IMR-90 (cell line): ENCODE data around the gene IQCB1. TPM values are rescaled to one million over a fixed set of nuclear protein-coding genes. Genes with fewer than 3 reads are reported as not detected.

Experiments used
- ATAC-seq: fragments of 200-7000 bp; cut with Tn5 transposase; 2 replicates; pipeline ENCODE4 v1.9.1; 2020; ENCODE audit warnings: low read depth, mild to moderate bottlenecking, moderate library complexity
- BruUV-seq: library from RNA; stranded (reverse); fragments of 400-500 nt; replicated peaks from 2 replicates; lab custom pipeline; 2021; lab: Mats Ljungman, UMichigan
- CTCF ChIA-PET: fragments of 300-600 bp; formaldehyde crosslinking; extraction: SDS; loops from one replicate; lab custom pipeline; 2021; ENCODE audit warnings: antibody characterized with exemption; lab: Yijun Ruan, JAX
- POLR2A ChIA-PET: fragments of 300-600 bp; sonication (Branson Sonifier 250); formaldehyde crosslinking; loops from one replicate; lab custom pipeline; 2022; ENCODE audit warnings: antibody characterized with exemption; ENCODE audit not compliant: unreplicated experiment; lab: Charles Lee
- DNase-seq: peaks from one replicate; pipeline ENCODE4 v3.0.0; 2013
- H2AFZ ChIP-seq: replicated peaks from 2 replicates; pipeline ENCODE3; 2013; ENCODE audit warnings: low read length, mild to moderate bottlenecking; ENCODE audit not compliant: poor library complexity
- H2AK5ac ChIP-seq: 2 replicates; pipeline ENCODE4 v1.6.1; 2013; ENCODE audit warnings: low read depth, low read length, inconsistent platforms
- H2AK9ac ChIP-seq: replicated peaks from 2 replicates; pipeline ENCODE3; 2013; ENCODE audit warnings: mild to moderate bottlenecking, low read depth, low read length, moderate library complexity; ENCODE audit not compliant: poor library complexity
- H2BK120ac ChIP-seq: 2 replicates; pipeline ENCODE4 v1.6.1; 2013; ENCODE audit warnings: low read depth, low read length, inconsistent platforms
- H2BK15ac ChIP-seq: 3 replicates; pipeline ENCODE4 v1.6.1; 2013; ENCODE audit warnings: low read depth, low read length, inconsistent platforms
- H2BK20ac ChIP-seq: 2 replicates; pipeline ENCODE4 v1.6.1; 2013; ENCODE audit warnings: low read depth, mild to moderate bottlenecking, inconsistent platforms, low read length, moderate library complexity
- H2BK5ac ChIP-seq: 2 replicates; pipeline ENCODE4 v1.6.1; 2013; ENCODE audit warnings: mild to moderate bottlenecking, low read depth, low read length, inconsistent platforms; ENCODE audit not compliant: poor library complexity, severe bottlenecking
- H3K14ac ChIP-seq: replicated peaks from 2 replicates; pipeline ENCODE4 v1.6.1; 2013; ENCODE audit warnings: low read depth, low read length, inconsistent platforms
- H3K18ac ChIP-seq: 2 replicates; pipeline ENCODE4 v1.6.1; 2013; ENCODE audit warnings: low read depth, low read length, control low read depth
- H3K23ac ChIP-seq: 2 replicates; pipeline ENCODE4 v1.6.1; 2013; ENCODE audit warnings: low read depth, low read length, inconsistent platforms
- H3K27ac ChIP-seq: 2 replicates; pipeline ENCODE4 v1.5.1; 2013; ENCODE audit warnings: mild to moderate bottlenecking, control low read depth, low read length; ENCODE audit not compliant: insufficient read depth
- H3K27me3 ChIP-seq: 2 replicates; pipeline ENCODE4 v1.6.1; 2013; ENCODE audit warnings: low read length; ENCODE audit not compliant: control insufficient read depth, insufficient read depth
- H3K36me3 ChIP-seq: 2 replicates; pipeline ENCODE4 v1.6.1; 2013; ENCODE audit warnings: low read length, mixed read lengths; ENCODE audit not compliant: control insufficient read depth, insufficient read depth
- H3K4ac ChIP-seq: 2 replicates; pipeline ENCODE4 v1.6.1; 2013; ENCODE audit warnings: low read depth, low read length, inconsistent platforms
- H3K4me1 ChIP-seq: 2 replicates; pipeline ENCODE4 v1.6.1; 2013; ENCODE audit warnings: low read length, mixed read lengths; ENCODE audit not compliant: control insufficient read depth, insufficient read depth
- H3K4me2 ChIP-seq: 2 replicates; pipeline ENCODE4 v1.6.1; 2013; ENCODE audit warnings: low read depth, mild to moderate bottlenecking, control low read depth, low read length, moderate library complexity
- H3K4me3 ChIP-seq: 2 replicates; pipeline ENCODE4 v1.5.1; 2013; ENCODE audit warnings: low read depth, mild to moderate bottlenecking, control low read depth, low read length, moderate library complexity; ENCODE audit not compliant: insufficient read depth
- H3K56ac ChIP-seq: 2 replicates; pipeline ENCODE4 v1.6.1; 2013; ENCODE audit warnings: low read length, inconsistent platforms; ENCODE audit not compliant: insufficient read depth; ENCODE audit errors: extremely low read depth
- H3K79me1 ChIP-seq, 2 experiments: 2 replicates each; pipeline ENCODE4 v1.6.1; 2013; ENCODE audit warnings: low read length in 2 of 2, inconsistent platforms in 1 of 2, low read depth in 1 of 2
- H3K9ac ChIP-seq: 2 replicates; pipeline ENCODE4 v1.6.1; 2013; ENCODE audit warnings: low read depth, low read length, control low read depth
- H3K9me1 ChIP-seq: 2 replicates; pipeline ENCODE4 v1.6.1; 2013; ENCODE audit warnings: low read length, inconsistent platforms; ENCODE audit not compliant: insufficient read depth
- H3K9me3 ChIP-seq: 2 replicates; pipeline ENCODE4 v1.6.1; 2013; ENCODE audit warnings: low read length; ENCODE audit not compliant: control insufficient read depth, insufficient read depth
- H4K20me1 ChIP-seq: 2 replicates; pipeline ENCODE4 v1.6.1; 2013; ENCODE audit warnings: low read length, inconsistent platforms; ENCODE audit not compliant: insufficient read depth
- H4K5ac ChIP-seq: 2 replicates; pipeline ENCODE4 v1.6.1; 2013; ENCODE audit warnings: mild to moderate bottlenecking, low read depth, low read length, control low read depth
- H4K8ac ChIP-seq, 2 experiments: 2 replicates each; pipeline ENCODE4 v1.6.1; 2013; ENCODE audit warnings: low read depth in 2 of 2, low read length in 2 of 2, control low read depth in 1 of 2, inconsistent platforms in 1 of 2
- H4K91ac ChIP-seq: 2 replicates; pipeline ENCODE4 v1.6.1; 2013; ENCODE audit warnings: low read depth, low read length, inconsistent platforms; ENCODE audit not compliant: insufficient read depth
- CEBPB ChIP-seq: IDR thresholded peaks from 2 replicates; pipeline ENCODE4 v1.6.1; 2012; ENCODE audit warnings: low read depth, low read length, improper control_type of control experiment
- CTCF ChIP-seq: conservative IDR thresholded peaks from 2 replicates; pipeline ENCODE4 v1.5.1; 2012; ENCODE audit warnings: mild to moderate bottlenecking, low read depth, low read length, improper control_type of control experiment
- FOS ChIP-seq: fragments of 150-350 bp; IDR thresholded peaks from 2 replicates; pipeline ENCODE4 v1.6.1; 2016; ENCODE audit warnings: low read depth, low read length
- RCOR1 ChIP-seq: IDR thresholded peaks from 2 replicates; pipeline ENCODE4 v1.6.1; 2012; ENCODE audit warnings: mild to moderate bottlenecking, low read length, improper control_type of control experiment; ENCODE audit not compliant: insufficient replicate concordance
- dilution Hi-C: fragments of 300-500 bp; cut with HindIII; formaldehyde crosslinking; loops from one replicate; pipeline ENCODE4 v1.14.3; 2018; ENCODE audit warnings: low sequenced_read_pairs; ENCODE audit not compliant: unreplicated experiment
- in situ Hi-C: fragments of 300-500 bp; cut with MboI; formaldehyde crosslinking; loops from 3 replicates; pipeline ENCODE4 v1.14.3; 2019; ENCODE audit warnings: low sequenced_read_pairs, inconsistent platforms, mixed read lengths
- intact Hi-C: fragments of 100-400 bp; cut with micrococcal nuclease; formaldehyde crosslinking; loops from 2 replicates; pipeline ENCODE4 v1.10.0; 2022
- polyA plus RNA-seq, 3 experiments: library from polyadenylated mRNA; depleted of rRNA; stranded (reverse); fragments of >200 nt; gene quantifications; 2 replicates each; pipeline ENCODE4 v1.2.3, GENCODE V29; 2012; ENCODE audit warnings: low replicate concordance in 1 of 3
- total RNA-seq: library from RNA; depleted of rRNA; stranded (reverse); fragments of >200 nt; gene quantifications from 2 replicates; pipeline ENCODE4 v1.2.3, GENCODE V29; 2012
- TF ChIP-seq, protein P1 (sequence below): fragments of 150-350 bp; IDR thresholded peaks from 2 replicates; pipeline ENCODE4 v1.6.1; 2017; ENCODE audit warnings: mild to moderate bottlenecking, antibody characterized with exemption, low read length, low read depth

Gene IQCB1
- total and polyA plus RNA-seq, 2 of the 4 experiments (the other 2 are of a cell fraction), result 13.5 to 18.3 TPM

- H2BK15ac ChIP-seq, result no peak overlapping the region
- no peak overlapping the region for H2BK120ac ChIP-seq
- H4K91ac ChIP-seq, result no peak overlapping the region
- H3K4me1 ChIP-seq, result no peaks in the 10 kb centered on the region
- no peak overlapping the region for H3K4me2 ChIP-seq
- ChIA-PET POLR2A (interaction anchor here (0.5 kb wide), 1 partner anchor 1145 kb away, joined by 3 read pairs; no protein-coding TSS in a partner anchor), CTCF (no interaction called here)
- intact Hi-C loops (loop anchor here (10.0 kb wide), 1 partner anchor 554 kb away; no protein-coding TSS in a partner anchor), dilution Hi-C loops (no loop called here), in situ Hi-C loops (no loop called here)
- H3K79me1 ChIP-seq, result no peaks in the 10 kb centered on the region
- H3K56ac ChIP-seq, result no peak overlapping the region
- no TSS peak for BruUV-seq
- no peak for ATAC-seq
- H3K4me3 ChIP-seq, result no peak overlapping the region
- no peak overlapping the region for H2BK20ac ChIP-seq
- H2AK5ac ChIP-seq, result no peak overlapping the region
- no peak overlapping the region for H3K4ac ChIP-seq
- no peak overlapping the region for H3K27ac ChIP-seq
- no peaks in the 10 kb centered on the region for H4K20me1 ChIP-seq
- no peak for DNase-seq
- H4K8ac ChIP-seq, result no peak overlapping the region
- no peaks in the 10 kb centered on the region for H3K9me1 ChIP-seq
- no peak overlapping the region for H2AK9ac ChIP-seq
- no peak overlapping the region for H2AFZ ChIP-seq
- no peaks in the 10 kb centered on the region for H3K9me3 ChIP-seq
- no peak overlapping the region for H3K18ac ChIP-seq
- no peaks in the 10 kb centered on the region for H3K27me3 ChIP-seq
- H3K14ac ChIP-seq, result no peak overlapping the region
- H3K9ac ChIP-seq, result no peak overlapping the region
- TF ChIP-seq CEBPB, result no peak
- no peak for TF ChIP-seq CTCF
- TF ChIP-seq RCOR1, result no peak
- TF ChIP-seq, protein P1, sequence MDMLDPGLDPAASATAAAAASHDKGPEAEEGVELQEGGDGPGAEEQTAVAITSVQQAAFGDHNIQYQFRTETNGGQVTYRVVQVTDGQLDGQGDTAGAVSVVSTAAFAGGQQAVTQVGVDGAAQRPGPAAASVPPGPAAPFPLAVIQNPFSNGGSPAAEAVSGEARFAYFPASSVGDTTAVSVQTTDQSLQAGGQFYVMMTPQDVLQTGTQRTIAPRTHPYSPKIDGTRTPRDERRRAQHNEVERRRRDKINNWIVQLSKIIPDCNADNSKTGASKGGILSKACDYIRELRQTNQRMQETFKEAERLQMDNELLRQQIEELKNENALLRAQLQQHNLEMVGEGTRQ, result no peak
- TF ChIP-seq FOS, result no peak
- H3K23ac ChIP-seq, result no peak overlapping the region
- H4K5ac ChIP-seq, result no peak overlapping the region
- 0 out of 2 replicates have a peak, but pooled peaks cover 1% of the 10 kb centered on the region for H3K36me3 ChIP-seq
- no peak overlapping the region for H2BK5ac ChIP-seq
Measured at GRCh38 chr3:121800906-121801305, 34.0 kb downstream of the IQCB1 start.
